ENCODE results near the gene HDAC5.
"Not testable (repeated sequence)": the region's sequence is repeated elsewhere in the genome, so short reads cannot be mapped to it uniquely, and the experiment has no call there.

The HDAC5 gene

DNA sequence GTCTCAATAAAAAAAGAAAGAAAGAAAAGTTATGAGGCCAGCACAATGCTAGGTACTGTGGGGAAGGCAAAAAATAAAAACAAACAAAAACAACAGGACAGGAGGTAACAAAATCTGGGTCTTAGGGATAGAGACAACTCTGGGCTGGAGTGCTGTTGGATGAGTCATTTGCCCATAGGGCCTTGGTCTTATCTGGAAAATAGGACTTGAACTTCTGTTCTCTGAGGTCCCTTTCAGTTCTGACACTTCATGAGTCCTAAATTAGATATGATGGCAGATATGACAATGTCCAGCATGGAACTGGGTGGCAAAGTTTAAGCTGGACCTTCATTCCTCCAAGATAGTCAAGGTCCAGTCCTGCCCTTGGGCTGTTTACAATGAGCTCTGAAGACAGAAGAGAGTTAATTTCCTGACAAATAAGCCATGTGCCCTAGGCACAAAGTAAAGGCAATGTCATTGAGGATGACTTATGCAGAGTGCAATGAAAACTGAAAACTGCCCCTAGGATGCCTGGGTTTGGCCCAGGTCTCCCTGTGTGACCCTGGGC, 8.9 kb upstream of the HDAC5 start:
- no peak for DNase-seq (ENCODE audit: low spot score)

GRCh38 chr17:44131372-44131771, 7.9 kb upstream of the HDAC5 start:
- DNase-seq (ENCODE audit: low spot score) = not testable (repeated sequence)

GRCh38 chr17:44130693-44131349, 7.4 kb upstream of the HDAC5 start:
- DNase-seq (ENCODE audit: low spot score) = no peak

DNA sequence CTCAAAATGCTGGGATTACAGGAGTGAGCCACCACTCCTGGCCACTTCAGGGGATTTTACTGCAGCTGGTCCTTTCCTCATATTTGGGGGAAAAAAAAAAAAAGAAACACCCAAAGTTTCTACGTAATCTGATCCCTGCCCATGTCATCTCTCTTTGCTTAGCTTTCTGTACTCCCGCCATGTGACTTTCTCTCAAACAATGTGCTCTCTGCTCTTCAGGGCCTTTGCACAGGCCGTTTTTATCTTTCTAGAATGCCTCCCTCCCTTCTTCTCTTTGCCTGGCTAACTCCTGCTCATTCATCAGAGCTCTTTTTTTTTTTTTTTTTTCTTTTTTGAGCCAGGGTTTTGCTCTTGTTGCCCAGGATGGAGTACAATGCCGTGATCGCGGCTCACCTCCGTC, 4.9 kb upstream of the HDAC5 start:
- no peak for DNase-seq (ENCODE audit: low spot score)

GRCh38 chr17:44124118-44124438, 637 bp upstream of the HDAC5 start:
- no peak for DNase-seq (ENCODE audit: low spot score)

DNA sequence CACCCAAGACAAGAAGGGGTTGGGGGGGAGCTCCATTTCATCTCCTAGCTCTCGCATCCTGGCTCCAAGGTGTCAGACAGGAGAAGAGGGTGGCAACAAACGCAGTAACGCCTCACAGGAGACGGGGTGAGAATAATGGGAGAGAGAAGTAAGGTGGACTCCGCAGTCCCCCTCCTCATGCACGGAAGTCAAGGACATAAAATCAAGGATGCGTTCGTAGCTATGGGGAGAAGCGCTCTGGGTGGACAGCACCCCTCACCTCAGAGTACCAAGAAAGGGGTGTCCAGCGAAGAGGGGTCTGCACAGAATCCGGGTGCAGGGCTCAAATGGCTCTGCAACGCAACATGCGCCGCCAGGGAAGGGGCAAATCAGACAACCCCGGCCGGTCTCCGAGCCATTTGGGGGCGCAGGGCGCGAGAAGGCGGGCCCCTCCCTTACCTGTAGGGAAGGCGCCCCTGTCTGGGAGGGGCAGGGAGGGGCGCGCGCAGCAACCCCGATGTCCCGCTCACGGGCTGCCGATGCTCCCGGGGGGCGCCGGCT, 555 bp downstream of the HDAC5 start:
- DNase-seq (ENCODE audit: low spot score) = no peak

- no peak for DNase-seq (ENCODE audit: low spot score)
These were observed 1.2 kb downstream of the HDAC5 start for GRCh38 chr17:44121997-44122815.

- no peak for DNase-seq (ENCODE audit: low spot score)
These were observed 2.4 kb downstream of the HDAC5 start for GRCh38 chr17:44120851-44121605.

- not testable (repeated sequence) for DNase-seq (ENCODE audit: low spot score)
These were observed 3.2 kb downstream of the HDAC5 start for GRCh38 chr17:44120281-44120680.

DNA sequence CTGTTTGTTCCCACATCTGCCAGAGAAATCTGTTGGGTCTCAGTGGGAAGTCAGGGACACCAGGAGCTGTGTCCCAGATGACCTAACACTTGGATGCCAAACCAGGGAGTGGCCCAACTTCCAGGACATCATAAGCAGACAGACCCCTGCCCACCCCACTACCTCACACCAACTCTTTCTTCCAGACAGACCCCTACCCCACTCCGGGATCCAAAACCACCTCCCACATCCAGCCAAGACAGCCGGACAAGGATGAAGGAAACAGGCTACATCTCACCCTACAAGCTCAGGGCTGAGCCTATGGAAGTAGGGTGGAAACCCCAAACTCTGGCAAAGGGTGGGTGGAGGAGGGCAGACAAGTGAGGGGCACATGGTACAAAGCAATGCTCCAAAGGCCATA, 3.6 kb downstream of the HDAC5 start:
- DNase-seq (ENCODE audit: low spot score) = no peak

DNA sequence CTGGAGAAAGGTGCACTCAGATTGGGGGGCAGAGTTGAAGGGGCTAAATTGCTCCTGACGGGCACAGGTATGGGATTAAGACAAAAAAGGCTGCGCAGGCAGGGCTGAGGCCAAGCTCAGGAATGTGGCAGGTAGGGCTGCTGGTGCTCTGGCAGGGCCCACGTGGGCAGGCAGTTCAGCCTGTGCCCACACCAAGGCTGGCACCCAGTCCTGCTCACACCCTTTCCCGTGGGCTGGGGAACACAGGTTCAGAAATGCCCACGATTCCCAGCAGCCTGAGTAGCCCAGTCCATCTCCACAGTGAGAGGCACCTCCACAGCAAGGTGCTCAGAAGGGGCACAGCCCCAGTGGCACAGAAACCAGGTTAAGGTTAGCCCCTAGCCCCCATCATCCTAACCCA, 4.4 kb downstream of the HDAC5 start:
- DNase-seq (ENCODE audit: low spot score) = no peak

GRCh38 chr17:44118427-44119050, 4.9 kb downstream of the HDAC5 start:
- no peak for DNase-seq (ENCODE audit: low spot score)

DNA sequence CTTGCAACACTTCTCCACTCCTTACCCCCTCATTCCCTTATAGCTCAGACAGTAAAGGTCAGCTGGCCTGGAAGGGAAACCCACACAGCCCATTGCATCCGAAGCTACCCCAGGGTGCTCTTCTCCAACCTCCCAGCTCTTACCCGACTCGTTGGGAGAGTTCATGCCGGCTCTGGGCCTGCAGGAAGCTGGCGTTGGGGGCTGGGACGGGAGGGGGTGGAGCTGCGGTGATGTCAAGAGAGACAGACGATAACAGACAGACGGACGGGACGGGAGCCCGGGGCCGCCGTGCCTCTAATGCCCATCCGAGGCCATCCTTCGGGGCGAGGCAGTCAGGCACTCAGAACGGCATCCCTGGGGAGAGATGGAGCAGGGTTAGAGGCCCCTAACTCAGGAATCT, 6.1 kb downstream of the HDAC5 start:
- DNase-seq (ENCODE audit: low spot score) = no peak

DNA sequence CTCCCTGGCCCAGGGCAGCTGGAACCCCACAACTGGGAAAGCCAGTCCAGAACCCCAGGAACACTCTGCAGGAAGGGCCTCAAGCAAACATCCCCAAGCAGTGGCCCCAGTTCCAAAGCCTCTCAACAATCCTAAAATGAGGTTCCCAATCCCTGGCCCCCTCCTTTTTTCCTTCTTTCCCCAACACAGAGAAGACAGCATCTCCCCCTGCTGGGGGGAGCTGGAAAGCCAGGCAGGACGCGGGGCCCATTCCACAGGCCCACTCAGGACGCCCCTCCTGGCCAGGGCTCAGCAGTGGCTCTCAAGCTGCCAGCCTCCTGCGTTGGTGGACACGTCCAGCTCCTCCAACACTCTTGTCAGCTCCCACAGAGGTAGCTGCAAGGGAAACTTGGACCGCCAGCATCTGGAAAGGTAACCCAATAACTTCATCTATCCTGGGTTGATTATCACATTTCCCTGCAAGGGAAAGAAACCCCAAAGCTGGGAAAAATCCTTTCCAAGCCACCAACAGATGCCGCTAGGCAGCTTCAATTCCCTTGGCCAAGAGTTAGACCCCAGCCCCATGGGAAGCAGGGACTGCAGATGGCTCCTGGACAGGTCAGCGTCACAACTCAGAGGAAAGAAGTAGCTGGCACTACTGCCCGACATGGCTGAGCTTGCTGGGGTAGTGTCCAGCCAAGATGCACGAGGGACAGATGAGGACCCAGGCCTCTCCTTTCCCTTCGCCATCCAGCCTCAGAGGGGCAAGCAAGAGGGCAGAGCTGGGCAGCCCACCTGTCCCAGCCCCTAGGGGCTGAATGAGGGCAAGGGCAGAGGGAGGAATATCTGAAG, 7.6 kb downstream of the HDAC5 start:
- peak; percentile 40 for DNase-seq (ENCODE audit: low spot score)

GRCh38 chr17:44113868-44114840, 9.3 kb downstream of the HDAC5 start:
- no peak for DNase-seq (ENCODE audit: low spot score)

DNA sequence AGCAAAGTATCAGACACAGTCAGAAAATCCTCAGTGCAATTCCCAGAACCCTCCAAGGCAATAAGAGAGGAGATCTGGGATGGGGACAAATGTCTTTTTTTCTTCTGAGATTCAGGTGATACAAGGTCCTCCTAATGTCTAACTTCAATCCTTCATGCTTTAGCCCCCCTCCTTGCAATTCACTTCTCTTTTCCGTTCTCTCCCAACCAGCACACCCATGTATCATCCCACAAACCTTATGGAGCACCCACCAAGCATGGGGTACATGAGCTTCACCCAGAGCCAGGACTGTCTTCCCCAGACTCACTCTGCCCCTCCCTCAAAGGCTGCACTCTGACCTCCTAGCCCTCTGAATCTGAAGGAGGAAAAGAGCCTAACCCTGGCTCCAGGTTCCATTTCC, 10.1 kb downstream of the HDAC5 start:
- DNase-seq (ENCODE audit: low spot score) = no peak

- no peak for DNase-seq (ENCODE audit: low spot score)
These were observed 10.9 kb downstream of the HDAC5 start for GRCh38 chr17:44112284-44113280.

GRCh38 chr17:44111777-44112176, 11.7 kb downstream of the HDAC5 start:
- DNase-seq (ENCODE audit: low spot score) = no peak
